Measurements from ENCODE around the gene KCNQ5.

DNA sequence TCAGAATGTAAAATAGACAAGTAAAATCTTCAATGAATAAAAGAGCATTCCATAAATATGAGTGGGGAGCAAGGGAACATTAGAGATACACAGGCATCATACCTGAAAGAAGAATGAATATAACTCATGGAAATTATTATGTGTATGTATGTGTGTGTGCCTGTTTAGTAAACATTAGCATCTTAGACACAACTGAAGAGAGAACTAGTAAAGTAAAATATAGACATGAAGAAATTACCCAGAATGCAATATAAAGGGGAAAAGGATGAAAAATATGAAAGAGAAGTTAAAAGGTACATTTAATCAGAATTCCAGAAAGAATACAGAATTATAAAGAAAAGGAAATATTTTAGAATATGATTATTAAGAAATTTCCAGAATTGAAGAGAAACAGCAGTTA is 264.3 kb downstream of the KCNQ5 start:
- TF ChIP-seq, protein P1, sequence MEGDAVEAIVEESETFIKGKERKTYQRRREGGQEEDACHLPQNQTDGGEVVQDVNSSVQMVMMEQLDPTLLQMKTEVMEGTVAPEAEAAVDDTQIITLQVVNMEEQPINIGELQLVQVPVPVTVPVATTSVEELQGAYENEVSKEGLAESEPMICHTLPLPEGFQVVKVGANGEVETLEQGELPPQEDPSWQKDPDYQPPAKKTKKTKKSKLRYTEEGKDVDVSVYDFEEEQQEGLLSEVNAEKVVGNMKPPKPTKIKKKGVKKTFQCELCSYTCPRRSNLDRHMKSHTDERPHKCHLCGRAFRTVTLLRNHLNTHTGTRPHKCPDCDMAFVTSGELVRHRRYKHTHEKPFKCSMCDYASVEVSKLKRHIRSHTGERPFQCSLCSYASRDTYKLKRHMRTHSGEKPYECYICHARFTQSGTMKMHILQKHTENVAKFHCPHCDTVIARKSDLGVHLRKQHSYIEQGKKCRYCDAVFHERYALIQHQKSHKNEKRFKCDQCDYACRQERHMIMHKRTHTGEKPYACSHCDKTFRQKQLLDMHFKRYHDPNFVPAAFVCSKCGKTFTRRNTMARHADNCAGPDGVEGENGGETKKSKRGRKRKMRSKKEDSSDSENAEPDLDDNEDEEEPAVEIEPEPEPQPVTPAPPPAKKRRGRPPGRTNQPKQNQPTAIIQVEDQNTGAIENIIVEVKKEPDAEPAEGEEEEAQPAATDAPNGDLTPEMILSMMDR (IDR thresholded peaks at IDR 0.05; ENCODE audit: insufficient read depth, low read length, poor library complexity, severe bottlenecking) = no peak
- TF ChIP-seq EZH2phosphoT487 (conservative IDR thresholded peaks at IDR 0.05; ENCODE audit: low read length) = no peak

Measured in SU-DHL-6 (cell line).